Sigmoid colon (tissue), 7 donors: ENCODE results near the gene NOC3L. TPM values are rescaled to one million over a fixed set of nuclear protein-coding genes. Genes with fewer than 3 reads are reported as not detected.
"Not testable (repeated sequence)": the region's sequence is repeated elsewhere in the genome, so short reads cannot be mapped to it uniquely, and the experiment has no call there.

Experiments used
- DNase-seq: peaks from one replicate; pipeline ENCODE4 v3.0.0-alpha.2; 2019
- H3K27ac ChIP-seq, 4 donors: fragments of 200-600 bp; sonication (generic); one replicate each; pipeline ENCODE4 v1.5.1; 2016 to 2019; ENCODE audit warnings: mild to moderate bottlenecking in 1 of 4
- H3K27me3 ChIP-seq, 3 donors: fragments of 200-600 bp; sonication (generic); one replicate each; pipeline ENCODE4 v1.5.1; 2019; ENCODE audit warnings: mild to moderate bottlenecking in 1 of 3
- H3K36me3 ChIP-seq, 4 donors: fragments of 200-600 bp; sonication (generic); one replicate each; pipeline ENCODE4 v1.5.1; 2016 to 2019
- H3K4me1 ChIP-seq, 4 donors: fragments of 200-600 bp; sonication (generic); one replicate each; pipeline ENCODE4 v1.5.1; 2017 to 2019
- H3K4me3 ChIP-seq, 4 donors: fragments of 200-600 bp; sonication (generic); one replicate each; pipeline ENCODE4 v1.5.1; 2017 to 2019; ENCODE audit warnings: mild to moderate bottlenecking in 2 of 4, moderate library complexity in 1 of 4
- H3K9me3 ChIP-seq, 4 donors: fragments of 200-600 bp in 3 of 4; sonication (generic) in 3 of 4; one replicate each; pipeline versions ENCODE4 v1.5.1 to v1.6.1; 2013 to 2019
- CTCF ChIP-seq, 4 experiments: fragments of 450-650 bp in 3 of 4; fragments of 200-600 bp in 1 of 4; IDR thresholded peaks; one replicate each; pipeline ENCODE4 v1.5.1; 2016 to 2019; ENCODE audit warnings: antibody characterized with exemption in 4 of 4, mild to moderate bottlenecking in 3 of 4, moderate library complexity in 2 of 4
- EP300 ChIP-seq, 4 donors: sonication (generic); formaldehyde crosslinking; IDR thresholded peaks; one replicate each; pipeline ENCODE4 v1.6.1; 2017; ENCODE audit warnings: antibody characterized with exemption in 4 of 4
- POLR2A ChIP-seq, 2 donors: fragments of 450-650 bp; IDR thresholded peaks; one replicate each; pipeline ENCODE4 v1.6.1; 2016; ENCODE audit warnings: antibody characterized with exemption in 2 of 2, mild to moderate bottlenecking in 2 of 2, moderate library complexity in 2 of 2
- POLR2AphosphoS5 ChIP-seq, 4 donors: sonication (generic); formaldehyde crosslinking; IDR thresholded peaks; one replicate each; pipeline ENCODE4 v1.6.1; 2017; ENCODE audit warnings: antibody characterized with exemption in 4 of 4
- WGBS, 2 donors: extraction: QIAGEN DNeasy Blood & Tissue Kit; methylation state at CpG; one replicate each; pipeline ENCODE4 v1.1.7; 2013; 5-methylcytosine and 5-hydroxymethylcytosine counted together
- intact Hi-C: fragments of 100-400 bp; cut with DNase I; formaldehyde crosslinking; loops from one replicate; pipeline ENCODE4 v1.15.1; 2023
- polyA plus RNA-seq, 3 donors: library from polyadenylated mRNA; stranded (reverse); fragments of 200-250 nt; gene quantifications; one replicate each; pipeline ENCODE4 v1.2.3, GENCODE V29; 2013
- total RNA-seq, 4 donors: library from RNA; depleted of rRNA; stranded (reverse); fragments of >200 nt; gene quantifications; one replicate each; pipeline ENCODE4 v1.1.0, GENCODE V29; 2016
- donor health status: healthy with polysubstance abuse.
- donor health status: Bipolar disorder and iron deficiency.
- donor health status: healthy.

The NOC3L gene
- total and polyA plus RNA-seq, 7 donors = 1.8 to 17.8 (median 14.1) TPM

- Histone ChIP-seq H3K4me1 (peaks cover 0 to 3% (median 3%) of the 10 kb centered on the region in 4 donors), H3K9me3 (no peaks in the 10 kb centered on the region), H3K4me3 (no peak overlapping the region), H3K27ac (no peak overlapping the region), H3K36me3 (peaks cover 0 to 69% (median 7%) of the 10 kb centered on the region in 4 donors), H3K27me3 (no peaks in the 10 kb centered on the region)
- TF ChIP-seq CTCF (IDR thresholded peaks at IDR 0.05) = no peak
- TF ChIP-seq POLR2A (IDR thresholded peaks at IDR 0.05) = no peak
- no peak for TF ChIP-seq EP300 (IDR thresholded peaks at IDR 0.05)
- no peak for DNase-seq
- WGBS, 2 donors = 95 to 97% methylated on average over 2 of the region's 2 CpGs
- intact Hi-C loops = no loop called here
Observed at GRCh38 chr10:94355841-94356240, 6.9 kb downstream of the NOC3L start.

GRCh38 chr10:94353336-94353735 is 9.4 kb downstream of the NOC3L start:
- Histone ChIP-seq H3K4me3 (no peak overlapping the region), H3K36me3 (peaks cover 5 to 85% (median 10%) of the 10 kb centered on the region in 4 donors), H3K27me3 (no peaks in the 10 kb centered on the region), H3K9me3 (no peaks in the 10 kb centered on the region), H3K4me1 (no peaks in the 10 kb centered on the region), H3K27ac (no peak overlapping the region)
- no peak for TF ChIP-seq POLR2AphosphoS5 (IDR thresholded peaks at IDR 0.05)
- no peak for TF ChIP-seq POLR2A (IDR thresholded peaks at IDR 0.05)
- TF ChIP-seq EP300 (IDR thresholded peaks at IDR 0.05) = no peak
- no peak for TF ChIP-seq CTCF (IDR thresholded peaks at IDR 0.05)
- no peak for DNase-seq
- intact Hi-C loops = no loop called here
- WGBS, 2 donors = 97 to 98% methylated on average over 3 of the region's 3 CpGs

DNA sequence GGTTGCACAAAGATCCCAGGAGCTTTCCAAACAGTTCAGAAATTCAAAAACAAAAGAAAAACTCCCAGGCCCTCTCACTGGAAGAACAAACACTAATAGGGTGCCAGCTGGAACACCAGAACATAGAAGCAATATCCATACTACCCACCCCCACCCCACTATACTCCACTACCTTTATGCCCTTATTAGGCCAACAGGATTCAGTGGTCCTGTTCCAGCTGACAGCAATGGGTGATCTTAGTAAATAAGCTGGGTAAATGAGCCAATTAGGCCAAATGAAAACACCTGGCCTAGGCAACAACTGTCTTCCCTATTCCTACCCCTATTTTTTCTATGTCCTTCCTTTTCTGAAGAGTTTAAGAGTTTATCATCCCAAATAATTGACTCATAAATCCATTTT is 11.7 kb downstream of the NOC3L start:
- no peaks in the 10 kb centered on the region for H3K4me1 ChIP-seq
- H3K36me3 ChIP-seq = peaks cover 5 to 82% (median 6%) of the 10 kb centered on the region in 4 donors
- intact Hi-C loops = no loop called here
- no peak for TF ChIP-seq POLR2A (IDR thresholded peaks at IDR 0.05)
- TF ChIP-seq POLR2AphosphoS5 (IDR thresholded peaks at IDR 0.05) = no peak
- TF ChIP-seq EP300 (IDR thresholded peaks at IDR 0.05) = no peak
- TF ChIP-seq CTCF (IDR thresholded peaks at IDR 0.05) = no peak
- no peak for DNase-seq
- H3K27ac ChIP-seq = no peak overlapping the region
- no peaks in the 10 kb centered on the region for H3K9me3 ChIP-seq
- no peak overlapping the region for H3K4me3 ChIP-seq
- no peaks in the 10 kb centered on the region for H3K27me3 ChIP-seq

- H3K27ac ChIP-seq, H3K27me3 ChIP-seq, intact Hi-C loops, H3K9me3 ChIP-seq, H3K4me3 ChIP-seq, DNase-seq, H3K4me1 ChIP-seq: not testable (repeated sequence)
- peaks cover 5 to 87% (median 7%) of the 10 kb centered on the region in 4 donors for H3K36me3 ChIP-seq
- 93 to 96% methylated on average over 4 of the region's 4 CpGs for WGBS, 2 donors
Observed at GRCh38 chr10:94350500-94350899, 12.2 kb downstream of the NOC3L start.

- H3K36me3 ChIP-seq = peaks cover 5 to 92% (median 11%) of the 10 kb centered on the region in 4 donors
- no peak for TF ChIP-seq EP300 (IDR thresholded peaks at IDR 0.05)
- TF ChIP-seq POLR2A (IDR thresholded peaks at IDR 0.05) = no peak
- TF ChIP-seq CTCF (IDR thresholded peaks at IDR 0.05) = no peak
- no peak for TF ChIP-seq POLR2AphosphoS5 (IDR thresholded peaks at IDR 0.05)
Observed at GRCh38 chr10:94349327-94349726, 13.4 kb downstream of the NOC3L start.

More at GRCh38 chr10:94349327-94349726, 13.4 kb downstream of the NOC3L start:
- intact Hi-C loops = no loop called here
- no peaks in the 10 kb centered on the region for H3K4me1 ChIP-seq
- 75 to 78% methylated on average over 3 of the region's 3 CpGs for WGBS, 2 donors
- no peak overlapping the region for H3K27ac ChIP-seq
- no peaks in the 10 kb centered on the region for H3K9me3 ChIP-seq
- DNase-seq = no peak
- H3K27me3 ChIP-seq = no peaks in the 10 kb centered on the region
- no peak overlapping the region for H3K4me3 ChIP-seq
